ENCODE data around the gene OR10H3.

- TF ChIP-seq POLR2A (IDR thresholded peaks at IDR 0.05) (no peak), CTCF (IDR thresholded peaks at IDR 0.05) (no peak)
These were observed 41.1 kb upstream of the OR10H3 start for GRCh38 chr19:15696654-15697194.

Measured in adrenal gland (tissue), 5 donors.